Mucosa of descending colon (tissue), 3 donors: ENCODE measurements around the gene ANKRD55. TPM values are rescaled to one million over a fixed set of nuclear protein-coding genes. Genes with fewer than 3 reads are reported as not detected.
"Not testable (repeated sequence)": the region's sequence is repeated elsewhere in the genome, so short reads cannot be mapped to it uniquely, and the experiment has no call there.

Experiments used
- ATAC-seq: fragments of 200-7000 bp; cut with Tn5 transposase; one replicate; pipeline ENCODE4 v1.9.1; 2020; ENCODE audit warnings: mild to moderate bottlenecking, moderate library complexity
- DNase-seq, 3 donors: peaks; one replicate each; pipeline ENCODE4 v3.0.0-alpha.2; 2020
- H3K36me3 ChIP-seq: fragments of 200-600 bp; one replicate; pipeline ENCODE4 v1.8.0; 2021; ENCODE audit warnings: low read depth, mild to moderate bottlenecking
- H3K4me1 ChIP-seq: fragments of 200-600 bp; one replicate; pipeline ENCODE4 v1.8.0; 2021; ENCODE audit warnings: low read depth, mild to moderate bottlenecking
- H3K4me3 ChIP-seq: fragments of 200-600 bp; one replicate; pipeline ENCODE4 v1.8.0; 2021; ENCODE audit warnings: mild to moderate bottlenecking
- H3K9me3 ChIP-seq: fragments of 200-600 bp; one replicate; pipeline ENCODE4 v1.8.0; 2021; ENCODE audit warnings: mild to moderate bottlenecking
- intact Hi-C, 2 donors: fragments of 100-400 bp; cut with DNase I in 1 of 2; cut with micrococcal nuclease in 1 of 2; formaldehyde crosslinking; loops; one replicate each; pipeline versions ENCODE4 v1.11.0 to v1.11.1; 2022; cut with DNase I, micrococcal nuclease
- total RNA-seq, 3 donors: library from RNA; stranded (reverse); fragmentation: NEBNext Ultra II Directional in 2 of 3; extraction: Animal tissue kit (Norgen Biotek cat#: 25700) in 2 of 3; gene quantifications; one replicate each; pipeline versions ENCODE4 v1.2.1 to v1.2.4, GENCODE V29; 2021 to 2023
- TF ChIP-seq, protein P1 (sequence below): fragments of 200-600 bp; IDR thresholded peaks from one replicate; pipeline ENCODE4 v1.8.0; 2022; ENCODE audit warnings: antibody characterized with exemption, mild to moderate bottlenecking
- donor health status: DM: no; HTN: no; CAD: no; lungs with moderate emphysema.
- donor health status: DM: no; HTN: no; CAD: no.
- donor health status: DM: no; HTN: yes; CAD: no.

Gene ANKRD55
- total RNA-seq, 3 donors from 2014 or later: 0.31 TPM; not detected in 2

DNA sequence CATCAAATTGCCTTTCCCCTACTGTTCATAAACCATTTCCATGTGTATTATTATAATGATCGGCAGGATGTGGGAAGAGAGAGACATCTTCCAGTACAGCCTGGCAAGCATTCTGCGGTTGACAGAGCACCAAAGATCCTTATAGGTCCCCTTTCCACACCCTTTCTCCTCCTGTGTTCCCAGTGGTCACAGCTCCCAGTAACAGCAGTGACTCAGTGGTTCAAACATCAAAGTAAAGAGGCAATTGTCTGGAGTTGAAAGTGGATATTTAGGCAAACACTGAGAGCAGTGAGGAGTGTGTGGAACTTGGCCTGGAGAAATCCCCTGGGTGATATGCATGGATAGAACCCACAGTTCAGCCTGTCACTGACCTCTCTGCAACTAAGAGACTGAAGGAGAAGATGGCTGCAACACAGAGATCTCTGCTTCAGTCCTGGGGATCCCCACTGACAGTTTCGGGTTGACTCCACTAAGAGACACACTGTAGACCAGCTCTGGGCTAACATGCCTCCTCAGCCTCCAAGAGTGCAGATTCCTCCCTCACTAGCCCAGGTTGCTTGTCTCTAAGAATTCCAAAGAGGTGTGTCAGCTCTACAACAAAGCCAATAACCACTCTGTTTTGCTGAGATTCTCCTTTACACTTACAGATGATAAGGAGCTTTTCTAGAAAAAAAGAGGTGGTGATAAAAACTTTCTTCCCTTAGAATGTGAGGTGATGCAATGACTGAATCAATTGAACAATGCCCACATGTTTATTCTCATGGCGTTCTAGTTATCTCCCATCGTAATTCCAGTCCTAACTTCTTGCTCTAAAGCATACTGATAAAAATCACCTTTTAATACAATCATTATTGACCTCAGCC, 143.9 kb downstream of the ANKRD55 start:
- H3K36me3 ChIP-seq: no peaks in the 10 kb centered on the region
- H3K4me1 ChIP-seq: no peaks in the 10 kb centered on the region
- DNase-seq (no peak), ATAC-seq (no peak)
- intact Hi-C loops: no loop called here
- no peak overlapping the region for H3K4me3 ChIP-seq
- no peaks in the 10 kb centered on the region for H3K9me3 ChIP-seq
- TF ChIP-seq, protein P1, sequence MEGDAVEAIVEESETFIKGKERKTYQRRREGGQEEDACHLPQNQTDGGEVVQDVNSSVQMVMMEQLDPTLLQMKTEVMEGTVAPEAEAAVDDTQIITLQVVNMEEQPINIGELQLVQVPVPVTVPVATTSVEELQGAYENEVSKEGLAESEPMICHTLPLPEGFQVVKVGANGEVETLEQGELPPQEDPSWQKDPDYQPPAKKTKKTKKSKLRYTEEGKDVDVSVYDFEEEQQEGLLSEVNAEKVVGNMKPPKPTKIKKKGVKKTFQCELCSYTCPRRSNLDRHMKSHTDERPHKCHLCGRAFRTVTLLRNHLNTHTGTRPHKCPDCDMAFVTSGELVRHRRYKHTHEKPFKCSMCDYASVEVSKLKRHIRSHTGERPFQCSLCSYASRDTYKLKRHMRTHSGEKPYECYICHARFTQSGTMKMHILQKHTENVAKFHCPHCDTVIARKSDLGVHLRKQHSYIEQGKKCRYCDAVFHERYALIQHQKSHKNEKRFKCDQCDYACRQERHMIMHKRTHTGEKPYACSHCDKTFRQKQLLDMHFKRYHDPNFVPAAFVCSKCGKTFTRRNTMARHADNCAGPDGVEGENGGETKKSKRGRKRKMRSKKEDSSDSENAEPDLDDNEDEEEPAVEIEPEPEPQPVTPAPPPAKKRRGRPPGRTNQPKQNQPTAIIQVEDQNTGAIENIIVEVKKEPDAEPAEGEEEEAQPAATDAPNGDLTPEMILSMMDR: no peak

DNA sequence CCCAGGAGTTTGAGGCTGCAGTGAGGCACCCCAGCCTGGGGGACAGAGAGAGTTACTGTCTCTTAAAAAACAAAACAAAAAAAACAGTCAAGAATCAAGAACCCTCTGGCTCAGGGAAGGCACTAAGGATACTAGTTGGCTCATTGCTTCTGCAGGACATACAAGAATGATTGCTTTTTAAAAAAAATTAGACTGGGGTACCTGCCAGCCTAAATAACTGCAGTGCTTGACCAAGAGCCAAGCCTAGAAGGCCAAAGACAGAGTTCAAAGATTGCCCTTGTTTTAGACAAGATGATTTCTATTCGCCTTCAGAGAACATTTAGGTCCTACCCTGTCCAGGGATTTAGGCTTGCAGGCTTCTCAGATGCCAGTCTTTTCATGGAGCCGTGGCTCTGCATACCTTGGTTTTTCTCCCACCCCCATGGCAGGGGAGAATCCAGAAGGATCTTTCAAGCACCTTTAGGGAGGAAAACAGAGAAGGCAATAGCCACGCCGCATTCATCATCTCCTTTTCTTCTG, 144.6 kb downstream of the ANKRD55 start:
- Histone ChIP-seq H3K9me3 (no peaks in the 10 kb centered on the region), H3K36me3 (no peaks in the 10 kb centered on the region), H3K4me1 (no peaks in the 10 kb centered on the region), H3K4me3 (no peak overlapping the region)
- ATAC-seq (no peak), DNase-seq (no peak)
- TF ChIP-seq, protein P1: no peak
- intact Hi-C loops: no loop called here

DNA sequence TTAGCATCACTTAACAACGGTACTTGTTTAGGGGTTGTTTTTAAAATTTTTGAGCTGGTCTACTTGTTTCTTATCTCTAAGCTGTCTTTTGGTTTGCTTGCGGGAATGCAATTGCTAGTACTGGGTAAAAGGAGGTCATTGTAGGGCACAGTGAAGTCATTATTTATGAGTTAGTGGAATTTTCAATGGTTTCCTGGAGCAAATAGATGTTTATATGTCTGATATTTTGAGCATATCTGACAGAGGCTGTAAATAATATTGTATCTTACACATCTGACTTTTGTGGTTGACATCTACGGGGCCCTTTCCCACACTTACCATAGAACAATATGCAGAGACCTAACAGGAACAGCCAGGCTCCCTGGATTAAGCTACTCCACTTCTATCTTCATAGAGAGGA, 147.9 kb downstream of the ANKRD55 start:
- Histone ChIP-seq H3K4me3 (no peak overlapping the region), H3K4me1 (peaks cover 6% of the 10 kb centered on the region), H3K36me3 (no peaks in the 10 kb centered on the region), H3K9me3 (no peaks in the 10 kb centered on the region)
- DNase-seq (no peak), ATAC-seq (no peak)
- TF ChIP-seq, protein P1: no peak
- intact Hi-C loops: no loop called here

DNA sequence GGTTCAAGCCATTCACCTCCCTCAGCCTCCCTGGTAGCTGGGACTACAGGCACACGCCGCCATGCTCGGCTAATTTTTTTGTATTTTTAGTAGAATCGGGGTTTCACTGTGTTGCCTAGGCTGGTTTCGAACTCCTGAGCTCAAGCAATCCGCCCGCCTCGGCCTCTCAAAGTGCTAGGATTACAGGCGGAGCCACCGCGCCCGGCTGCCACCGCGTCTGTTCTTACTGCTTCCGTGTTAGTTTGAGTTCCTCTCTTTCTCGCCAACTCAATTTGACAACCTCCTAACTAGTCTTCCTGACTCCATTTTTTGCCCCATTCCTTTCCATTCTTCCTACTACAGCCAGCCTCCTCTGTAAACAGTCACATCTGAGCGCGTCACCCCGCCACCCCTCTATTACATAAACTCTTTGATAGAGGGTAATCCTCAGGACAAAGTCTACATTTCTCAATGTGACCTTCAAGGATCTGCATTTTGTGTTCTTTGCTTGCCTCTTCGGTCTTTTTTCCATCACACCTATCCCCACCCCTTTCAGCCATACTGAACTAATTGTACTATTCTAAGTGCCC, 149.8 kb downstream of the ANKRD55 start:
- DNase-seq (no peak), ATAC-seq (no peak)
- Histone ChIP-seq H3K4me3 (no peak overlapping the region), H3K4me1 (peaks cover 6% of the 10 kb centered on the region), H3K36me3 (no peaks in the 10 kb centered on the region), H3K9me3 (no peaks in the 10 kb centered on the region)
- intact Hi-C loops: no loop called here
- TF ChIP-seq, protein P1: no peak

DNA sequence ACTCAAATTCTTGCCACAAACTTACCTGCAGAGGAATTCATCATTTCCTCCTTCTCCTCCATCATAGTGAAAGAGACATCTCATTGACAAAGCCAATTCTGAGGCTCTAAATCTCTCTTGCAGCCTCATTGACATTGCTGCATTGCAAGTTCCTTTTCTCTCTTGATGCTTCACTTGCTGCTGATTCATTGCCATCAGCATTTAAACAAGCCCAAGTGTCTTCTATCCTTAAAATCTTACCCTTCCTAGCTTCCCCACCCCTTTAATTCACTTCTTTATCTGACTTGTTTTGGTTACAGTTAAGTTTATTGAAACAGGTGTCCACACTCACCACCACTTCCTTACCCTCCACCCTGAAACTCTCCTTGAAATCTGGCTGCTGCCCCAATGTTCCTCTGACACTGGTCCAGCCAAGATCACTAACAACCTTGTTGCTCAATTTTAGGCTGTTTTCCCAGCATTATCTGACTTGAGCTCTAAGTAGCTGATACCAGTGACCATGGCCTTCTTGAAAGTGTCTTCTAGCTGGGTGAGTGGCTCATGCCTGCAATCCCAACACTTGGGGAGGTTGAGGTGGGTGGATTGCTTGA, 152.0 kb downstream of the ANKRD55 start:
- DNase-seq, H3K4me1 ChIP-seq, intact Hi-C loops, H3K36me3 ChIP-seq, H3K9me3 ChIP-seq, H3K4me3 ChIP-seq: not testable (repeated sequence)
- ATAC-seq: peak; percentile 35
